K562 treated with DMSO at 1 percent for 12 hours (cell line): ENCODE results near the gene FRMD4B. TPM values are rescaled to one million over a fixed set of nuclear protein-coding genes. Genes with fewer than 3 reads are reported as not detected.

Source experiments
- total RNA-seq: library from RNA; unstranded; fragments of 300-600 nt; gene quantifications from 2 replicates; pipeline ENCODE4 v1.2.3, GENCODE V29; 2022; ENCODE audit not compliant: insufficient read depth

The FRMD4B gene
- 0.19 and 3.1 TPM in 2 replicates for total RNA-seq

DNA sequence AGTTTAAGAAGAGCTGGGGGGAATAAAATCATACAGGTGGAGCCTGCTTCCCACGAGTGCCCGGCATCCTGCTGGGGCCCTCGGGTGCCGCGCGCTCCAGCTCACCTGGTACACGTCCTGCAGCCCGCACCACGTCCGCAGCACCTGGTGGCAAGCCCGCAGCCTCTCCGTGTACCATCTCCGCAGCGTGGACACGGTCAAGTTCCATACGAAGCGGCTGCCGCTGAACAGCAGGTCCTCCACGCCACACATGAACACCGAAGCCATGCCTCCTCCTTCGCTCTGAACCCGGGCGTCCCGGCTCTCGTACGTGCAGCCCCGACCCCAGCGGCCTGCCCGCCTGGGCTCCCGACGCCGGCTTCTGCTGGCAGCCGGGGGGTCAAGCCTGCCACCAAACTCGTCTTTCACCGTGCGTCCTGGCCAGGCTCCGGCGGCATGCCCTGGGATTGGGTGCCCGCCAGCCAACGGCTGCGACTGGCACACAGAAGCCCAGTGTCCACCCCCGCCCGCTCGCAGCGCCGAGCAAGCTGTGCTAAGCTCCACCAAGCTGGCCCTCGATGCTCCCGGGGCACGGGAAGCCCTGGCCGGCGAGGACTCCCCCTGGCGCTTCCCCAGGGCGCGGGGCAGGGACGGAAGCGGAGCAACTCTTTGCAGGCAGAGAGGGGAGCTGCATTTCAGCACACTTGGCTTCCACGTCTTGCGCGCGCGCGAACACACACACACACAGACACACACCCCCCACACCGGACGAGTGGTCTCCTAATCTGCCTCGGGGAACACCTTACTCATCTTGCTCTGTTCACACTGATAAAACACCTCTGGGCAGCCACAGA lies at the start of gene FRMD4B:
Gene FRMD4B (minus strand): TSS at position 366 of the 833 bp plus-strand sequence. CDS start 99 bp downstream, at position 267.

DNA sequence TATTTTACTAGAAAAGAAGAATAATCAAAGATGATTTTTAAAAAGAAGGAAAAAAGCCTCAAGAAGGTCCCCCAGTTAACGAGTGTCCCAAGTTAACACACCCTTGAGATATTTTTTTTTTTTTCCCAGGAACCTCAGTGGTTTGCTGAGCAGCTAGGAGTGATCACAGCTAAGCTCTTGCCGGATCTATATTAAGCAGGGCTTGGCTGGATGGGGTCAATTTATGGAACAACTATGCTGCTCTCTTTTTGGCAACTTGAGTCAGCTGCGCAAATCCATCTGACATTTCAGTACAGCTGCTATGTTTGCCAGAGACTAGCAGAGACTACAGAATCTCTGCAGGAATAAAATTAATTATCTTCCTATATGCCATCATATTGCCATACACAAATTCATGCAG lies 263.5 kb downstream of the FRMD4B start, which contains the start of gene LMOD3:
Gene LMOD3 (minus strand): TSS at position 193 of the 400 bp plus-strand sequence. CDS start 209 bp downstream, outside the sequence.

